GM12872 (cell line): ENCODE data around the gene PRG3.

Experiments used
- CTCF ChIP-seq: IDR thresholded peaks from 3 replicates; pipeline ENCODE4 v1.5.1; 2011; ENCODE audit warnings: low read depth, mild to moderate bottlenecking, low read length, moderate library complexity; ENCODE audit not compliant: insufficient read depth

Gene PRG3

GRCh38 chr11:57359896-57360690 lies 20.9 kb downstream of the PRG3 start:
- no peak for TF ChIP-seq CTCF

- no peak for TF ChIP-seq CTCF
Observed at GRCh38 chr11:57359396-57359795, 21.6 kb downstream of the PRG3 start.

GRCh38 chr11:57358991-57359390 lies 22.0 kb downstream of the PRG3 start:
- TF ChIP-seq CTCF: no peak

GRCh38 chr11:57358543-57358961 lies 22.4 kb downstream of the PRG3 start:
- TF ChIP-seq CTCF: no peak

- TF ChIP-seq CTCF: no peak
Observed at GRCh38 chr11:57357856-57358255, 23.1 kb downstream of the PRG3 start.

- no peak for TF ChIP-seq CTCF
Observed at GRCh38 chr11:57357310-57357709, 23.6 kb downstream of the PRG3 start.

GRCh38 chr11:57356268-57356667 lies 24.7 kb downstream of the PRG3 start:
- TF ChIP-seq CTCF: no peak
